HG03045 (cell line): ENCODE data around the gene MTHFSD.

Source experiments
- ATAC-seq: cut with Tn5 transposase; IDR thresholded peaks from one replicate; pipeline ENCODE4 v1.9.1; 2021; ENCODE audit warnings: mild to moderate bottlenecking, moderate library complexity; ENCODE audit not compliant: unreplicated experiment

The MTHFSD gene

DNA sequence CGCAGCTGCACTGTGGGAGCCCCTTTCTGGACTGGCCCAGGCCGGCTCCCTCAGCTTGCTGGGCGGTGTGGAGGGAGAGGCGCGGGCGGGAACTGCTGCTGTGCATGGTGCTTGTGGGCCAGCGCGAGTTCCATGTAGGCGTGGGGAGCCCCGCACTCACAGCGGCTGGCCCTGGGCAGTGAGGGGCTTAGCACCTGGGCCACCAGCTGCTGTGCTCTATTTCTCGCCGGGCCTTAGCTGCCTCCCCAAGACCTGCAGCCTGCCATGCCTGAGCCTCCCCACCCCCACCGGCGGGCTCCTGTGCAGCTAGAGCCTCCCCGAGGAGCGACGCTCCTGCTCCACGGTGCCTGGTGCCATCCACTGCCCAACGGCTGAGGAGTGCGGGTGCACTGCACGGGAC, 1.7 kb downstream of the MTHFSD start:
- ATAC-seq, result no peak

DNA sequence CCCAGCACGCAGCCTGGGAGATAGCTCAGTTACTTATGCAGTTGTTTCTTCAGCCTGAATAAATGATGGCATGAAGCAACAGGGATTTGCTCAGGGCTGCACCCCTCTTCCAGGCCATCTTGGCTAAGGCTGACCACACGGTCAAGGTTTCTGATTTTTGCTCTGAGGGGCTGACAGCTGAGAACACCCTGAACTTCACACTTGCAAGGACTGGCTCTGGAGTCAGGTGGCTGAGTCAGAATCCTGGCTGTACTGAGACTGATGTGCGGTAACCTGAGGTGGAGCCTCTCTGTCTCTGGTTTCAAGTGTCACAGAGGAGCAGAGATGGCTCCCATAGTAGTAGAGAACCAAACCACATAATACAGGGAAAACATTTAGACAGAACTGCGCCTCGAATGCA, 4.8 kb downstream of the MTHFSD start:
- no peak for ATAC-seq

DNA sequence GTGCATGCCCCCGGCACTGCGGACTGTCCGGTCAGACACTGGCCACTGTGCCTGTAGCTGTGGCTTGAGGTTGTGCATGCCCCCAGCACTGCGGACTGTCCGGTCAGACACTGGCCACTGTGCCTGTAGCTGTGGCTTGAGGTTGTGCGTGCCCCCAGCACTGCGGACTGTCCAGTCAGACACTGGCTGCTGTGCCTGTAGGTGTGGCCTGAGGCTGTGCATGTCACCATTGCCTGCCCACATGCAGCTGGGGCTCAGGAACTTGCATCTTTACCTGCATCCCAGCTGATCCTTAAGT, 5.2 kb downstream of the MTHFSD start:
- ATAC-seq, result no peak

DNA sequence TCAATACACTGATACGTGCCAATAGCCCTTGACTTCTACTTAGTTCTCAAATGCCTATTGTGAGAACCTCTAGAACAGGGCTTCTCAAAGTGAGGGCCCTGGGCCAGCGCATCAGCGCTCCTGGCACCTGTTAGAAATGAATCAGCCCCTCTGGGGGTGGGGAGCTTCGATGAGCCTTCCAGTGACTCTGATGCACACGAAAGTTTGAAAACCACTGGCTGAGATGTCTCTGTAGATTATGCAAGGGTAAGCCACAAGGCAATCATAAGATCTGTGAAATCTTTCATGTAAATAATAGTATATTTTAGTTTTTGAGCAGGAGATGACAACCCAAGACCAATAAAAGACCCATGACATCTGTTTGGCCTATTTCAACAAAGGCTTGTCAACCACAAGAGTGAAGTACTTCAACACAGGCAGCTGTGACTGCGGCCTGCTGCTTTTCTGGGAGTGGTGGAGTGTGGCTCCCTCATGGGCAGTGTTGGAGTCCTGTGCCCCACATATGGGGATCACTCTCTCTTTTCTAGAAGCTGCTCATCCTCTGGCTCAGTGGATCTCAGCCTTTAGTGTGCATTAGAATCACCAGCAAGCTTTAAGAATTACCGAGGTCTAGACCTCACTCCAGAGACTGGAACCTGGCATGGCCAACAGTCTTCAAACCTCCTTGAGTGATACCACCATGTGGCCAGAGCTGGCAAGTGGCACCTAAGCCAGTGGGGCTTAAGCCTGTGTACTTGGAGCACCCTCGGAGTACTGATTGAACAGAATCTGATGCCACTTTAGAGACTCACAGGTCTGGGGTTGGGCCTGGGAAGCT, 5.8 kb downstream of the MTHFSD start:
- ATAC-seq, result no peak

DNA sequence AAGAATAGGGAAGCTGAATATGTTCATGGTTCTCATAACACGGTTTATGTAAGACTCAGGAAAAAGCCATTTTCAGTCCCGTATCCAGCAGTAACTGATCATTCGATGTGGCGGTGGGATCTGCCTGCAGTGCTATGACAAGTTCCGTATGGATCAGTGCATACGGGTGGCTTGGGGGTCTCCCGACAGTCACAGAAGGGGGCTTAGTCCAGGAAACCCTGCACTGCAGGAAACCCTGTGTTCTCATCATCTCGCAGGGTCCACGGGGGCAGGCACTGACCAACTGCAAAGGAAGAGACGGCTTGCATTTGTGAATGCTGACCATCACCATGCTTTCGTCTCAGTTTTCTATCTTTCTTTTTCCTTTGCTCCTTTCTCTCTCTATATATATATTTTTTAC, 7.7 kb downstream of the MTHFSD start:
- ATAC-seq, result no peak

DNA sequence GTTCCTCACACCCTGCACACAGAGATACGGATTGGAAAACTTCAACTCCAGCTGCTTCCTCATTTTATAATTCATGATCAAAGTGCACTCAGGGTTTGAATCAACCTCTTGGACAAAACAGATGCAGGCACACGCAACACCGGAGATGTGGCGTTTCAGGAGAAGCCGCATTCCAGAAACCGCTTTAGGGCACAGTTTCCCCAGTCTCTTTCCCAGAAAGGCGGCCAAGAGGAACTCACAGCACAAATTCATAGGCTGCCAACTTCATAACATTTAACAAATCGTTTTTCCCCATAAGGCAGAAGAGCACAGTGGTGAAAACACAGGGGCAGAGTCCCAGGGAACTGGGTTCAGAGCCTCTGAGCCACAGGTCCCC, 8.4 kb downstream of the MTHFSD start:
- no peak for ATAC-seq

DNA sequence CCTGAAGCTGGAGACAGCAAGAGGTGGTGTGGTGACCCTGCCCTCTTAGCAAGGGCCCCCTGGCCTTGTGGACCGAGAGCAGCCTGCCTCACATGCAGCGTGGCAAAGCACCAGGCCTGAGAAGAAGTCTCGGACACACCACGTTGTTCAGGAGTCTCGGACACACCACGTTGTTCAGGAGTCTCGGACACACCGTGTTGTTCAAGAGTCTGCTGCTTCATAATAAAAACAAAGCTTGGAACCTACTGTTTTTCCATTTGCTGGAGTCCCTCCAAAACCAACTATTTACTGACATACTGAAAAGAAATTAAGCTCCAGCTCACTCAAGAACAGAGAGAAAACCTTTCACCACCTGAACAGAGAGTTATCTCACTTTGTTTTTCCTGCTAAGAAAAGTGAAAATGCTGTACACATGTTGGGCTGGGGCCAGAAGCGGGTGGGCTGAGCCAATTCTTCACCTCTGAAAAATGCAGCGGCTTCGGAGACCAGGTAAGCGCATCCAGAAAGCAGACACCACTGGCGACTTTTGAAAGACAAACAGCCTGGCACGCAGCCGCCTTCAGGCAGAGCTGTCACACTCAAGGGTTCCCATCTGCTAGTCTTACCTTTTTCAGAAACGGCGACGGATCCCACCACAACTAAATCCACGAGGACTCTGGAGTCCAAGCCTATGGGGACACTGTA, 8.9 kb downstream of the MTHFSD start:
- no peak for ATAC-seq

DNA sequence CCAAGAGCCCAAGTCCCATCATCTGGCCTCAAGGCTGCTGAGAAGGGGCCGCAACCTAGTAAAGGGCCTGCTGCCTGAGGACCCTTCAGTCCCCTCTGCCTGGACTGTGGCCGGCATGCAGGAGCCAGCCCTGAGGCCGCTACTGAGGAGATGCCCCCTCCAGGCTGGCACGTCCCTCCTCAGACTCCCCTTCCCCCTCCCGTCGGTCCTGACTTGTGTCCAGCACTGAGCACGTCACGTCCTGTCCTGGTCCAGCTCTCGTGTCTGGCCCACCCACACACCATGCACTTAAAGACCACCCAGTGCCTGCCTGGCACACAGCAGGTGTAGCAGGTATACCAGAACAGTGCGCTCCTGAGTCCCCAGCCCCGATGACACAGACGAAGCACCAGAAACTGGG, 9.6 kb downstream of the MTHFSD start:
- no peak for ATAC-seq

DNA sequence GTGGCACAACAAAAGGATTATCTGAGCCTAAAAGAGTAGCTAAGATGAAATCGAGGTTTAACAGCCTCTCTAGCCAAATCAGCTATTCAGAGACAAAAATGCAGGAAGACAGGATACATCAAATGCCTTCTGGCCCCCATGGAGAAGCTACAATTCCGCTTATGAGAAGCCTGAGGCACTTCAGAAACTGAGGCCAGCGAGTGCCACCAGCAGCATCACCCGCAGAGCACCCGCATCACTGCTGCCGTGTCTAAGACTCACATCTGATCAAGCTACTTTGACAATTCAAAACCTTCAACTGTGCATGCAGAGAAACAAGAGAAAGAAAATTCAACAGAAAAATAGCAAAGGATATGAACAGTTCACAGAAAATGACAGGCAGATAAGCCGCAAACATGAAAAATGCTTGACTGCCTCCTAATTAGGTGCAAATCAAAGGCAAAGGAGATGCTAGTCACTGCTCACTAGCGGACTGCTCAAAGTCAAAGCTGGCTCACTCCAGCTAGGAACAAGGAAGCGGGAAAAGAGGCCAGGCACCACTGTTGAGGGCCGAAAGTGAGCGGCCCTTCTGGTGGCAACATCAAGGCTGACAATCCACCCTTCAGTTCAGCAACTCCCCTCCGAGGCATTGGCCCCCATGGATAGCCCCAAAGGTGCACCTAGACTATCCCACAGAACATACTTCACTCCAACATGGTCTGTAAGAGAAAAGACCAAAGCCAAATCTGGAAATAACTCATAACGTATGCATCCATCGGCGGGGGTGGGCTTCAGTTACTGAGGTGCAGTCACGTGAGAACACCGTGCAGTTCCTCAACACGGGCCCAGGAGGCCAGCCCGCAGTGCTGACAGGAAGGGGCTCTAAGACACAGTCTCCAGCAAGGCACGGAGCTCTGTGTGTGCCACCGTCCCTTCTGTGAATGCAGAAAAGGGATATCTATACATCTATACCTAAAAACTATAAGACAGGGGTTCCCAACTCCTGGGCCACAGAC, 12.0 kb downstream of the MTHFSD start:
- no peak for ATAC-seq

DNA sequence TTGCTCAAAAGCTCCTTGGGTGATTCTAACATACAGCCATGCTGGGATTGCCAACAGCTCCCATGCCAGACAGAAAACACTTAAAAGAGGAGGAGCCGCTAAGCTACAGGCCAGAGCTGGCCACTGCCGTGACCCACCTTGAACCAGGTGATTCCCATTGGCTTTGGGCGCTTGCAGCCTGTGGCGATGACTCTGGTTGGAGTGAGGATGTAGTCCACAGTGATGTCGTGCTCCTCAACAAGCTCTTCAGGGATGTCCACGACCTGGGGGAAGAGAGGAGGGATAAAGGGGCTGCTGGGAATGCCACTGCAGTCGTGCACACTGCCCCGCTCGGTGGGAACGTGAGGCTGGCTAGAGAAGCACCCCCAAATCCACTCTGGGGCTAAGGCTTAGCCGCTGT, 13.5 kb downstream of the MTHFSD start:
- ATAC-seq, result no peak

DNA sequence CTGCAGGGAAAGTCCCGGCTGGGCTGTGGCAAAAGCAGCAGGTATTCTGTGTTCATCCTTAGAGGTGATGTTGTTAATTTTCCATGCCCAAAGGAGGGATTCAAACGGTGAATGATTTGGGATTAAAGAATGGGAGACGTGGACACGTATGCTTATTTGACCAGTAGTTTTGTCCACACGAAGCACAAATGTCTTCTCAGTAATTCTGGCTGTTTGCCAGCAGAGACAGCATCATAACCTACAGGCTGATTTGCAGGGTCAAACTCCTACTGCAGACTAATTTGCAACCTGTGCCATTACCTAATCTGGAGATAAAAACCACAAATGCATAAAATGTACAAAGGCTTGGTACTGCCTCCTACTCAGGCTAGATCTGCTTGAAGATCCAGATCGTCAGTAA, 14.1 kb downstream of the MTHFSD start:
- no peak for ATAC-seq

DNA sequence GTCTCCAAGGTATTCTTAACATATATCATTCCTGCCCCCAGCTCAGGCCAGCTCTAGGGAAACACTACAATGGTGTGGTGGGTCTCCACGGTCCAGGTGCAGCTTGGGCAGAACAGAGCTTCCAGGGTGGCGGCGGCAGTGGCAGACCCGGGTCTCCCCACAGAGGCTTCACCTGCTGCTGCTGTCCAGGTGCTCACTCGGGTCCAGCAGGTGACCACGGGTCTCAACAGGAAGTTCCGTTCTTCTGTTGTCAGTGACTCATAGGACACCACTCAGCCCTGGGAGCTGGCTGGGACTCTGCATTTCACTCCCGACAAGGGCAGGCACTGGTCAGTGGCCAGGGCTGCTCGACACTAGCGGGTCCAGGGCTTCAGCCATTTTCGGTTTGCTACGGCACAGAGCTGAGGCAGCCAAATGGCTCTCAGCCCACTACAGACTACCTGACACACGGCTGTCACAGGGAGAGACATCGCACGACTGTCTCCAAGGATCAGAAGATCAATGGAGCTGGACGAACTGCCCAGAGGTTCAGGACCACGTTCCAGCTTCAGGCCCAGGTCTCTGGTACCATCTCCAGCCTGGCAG, 16.7 kb downstream of the MTHFSD start:
- ATAC-seq, result no peak

DNA sequence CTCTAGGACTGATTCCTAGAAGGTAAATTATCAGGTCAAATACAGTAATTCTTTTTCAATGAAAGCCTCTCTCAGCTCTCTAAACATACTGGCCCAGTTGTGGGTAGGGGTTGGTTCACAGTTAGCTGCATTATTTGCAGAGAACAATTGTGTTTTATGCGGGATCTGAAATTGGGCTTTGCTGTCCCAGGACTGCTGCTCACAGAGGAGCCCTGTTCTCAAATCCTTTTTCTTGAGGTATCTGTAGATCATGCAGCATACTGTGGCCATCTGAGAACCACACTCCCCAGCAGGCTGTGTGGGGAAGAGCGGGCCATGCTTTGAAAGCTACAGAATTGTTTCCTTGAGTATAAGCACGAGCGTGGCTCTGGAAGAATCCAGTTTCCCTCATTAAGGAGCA, 17.5 kb downstream of the MTHFSD start:
- no peak for ATAC-seq

DNA sequence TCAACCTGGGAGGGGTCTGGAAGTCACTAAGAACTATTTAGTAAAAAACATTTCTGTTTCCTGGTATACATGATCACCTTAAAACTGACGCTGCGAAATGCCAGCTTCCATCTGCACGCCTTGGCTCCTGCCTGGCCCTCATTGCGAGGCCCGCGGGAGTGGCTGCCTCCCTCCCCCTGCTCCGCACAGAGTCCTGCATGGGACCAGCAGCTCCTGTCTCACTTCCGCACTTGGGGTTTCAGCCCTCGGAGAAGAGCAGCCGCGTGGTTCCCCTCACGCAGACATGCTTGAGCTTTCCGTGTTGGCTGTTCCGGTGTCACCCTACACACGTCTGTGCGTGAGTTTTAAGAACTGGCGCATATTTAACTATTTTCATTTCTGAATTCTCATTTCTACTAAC, 18.4 kb downstream of the MTHFSD start:
- ATAC-seq, result no peak

DNA sequence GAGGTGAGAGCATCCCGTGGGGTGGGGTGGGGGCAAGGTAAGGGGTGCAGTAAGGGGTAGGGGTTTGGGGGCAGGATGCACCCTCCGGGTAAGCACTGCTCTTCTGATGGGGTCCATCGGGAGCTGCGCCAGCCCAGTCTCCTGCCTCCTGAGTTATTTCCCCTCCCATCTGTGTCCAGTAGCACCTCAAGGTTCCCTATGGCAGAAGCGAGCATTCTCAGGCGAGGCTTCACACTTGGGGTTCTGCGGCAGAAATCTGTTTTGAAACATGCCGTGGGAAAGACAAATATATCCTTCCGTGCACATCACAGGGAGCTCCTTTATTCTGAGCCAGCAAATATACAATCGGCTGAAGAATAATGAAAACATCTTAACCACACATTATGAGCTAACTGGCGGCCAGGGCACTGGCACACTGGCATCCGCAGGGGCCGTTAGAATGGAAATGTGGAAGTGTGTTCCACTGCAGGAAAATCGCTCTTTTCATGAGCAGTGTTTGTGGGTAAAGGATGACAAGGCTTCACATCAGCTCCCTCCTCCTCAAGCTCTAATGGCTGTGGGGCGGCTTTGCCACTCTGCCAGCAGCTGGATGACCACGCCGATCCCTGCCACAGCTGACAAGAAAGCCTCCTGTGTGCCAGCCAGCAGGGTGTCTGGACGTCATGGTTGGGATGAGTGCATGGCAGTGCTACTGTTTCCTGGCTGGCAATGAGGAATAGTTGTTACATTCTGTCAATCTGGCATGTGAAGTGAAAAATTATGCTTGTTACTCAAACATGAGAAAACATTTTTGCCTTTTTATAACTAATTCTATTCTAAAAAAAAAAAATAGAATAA, 20.0 kb downstream of the MTHFSD start:
- ATAC-seq, result no peak

DNA sequence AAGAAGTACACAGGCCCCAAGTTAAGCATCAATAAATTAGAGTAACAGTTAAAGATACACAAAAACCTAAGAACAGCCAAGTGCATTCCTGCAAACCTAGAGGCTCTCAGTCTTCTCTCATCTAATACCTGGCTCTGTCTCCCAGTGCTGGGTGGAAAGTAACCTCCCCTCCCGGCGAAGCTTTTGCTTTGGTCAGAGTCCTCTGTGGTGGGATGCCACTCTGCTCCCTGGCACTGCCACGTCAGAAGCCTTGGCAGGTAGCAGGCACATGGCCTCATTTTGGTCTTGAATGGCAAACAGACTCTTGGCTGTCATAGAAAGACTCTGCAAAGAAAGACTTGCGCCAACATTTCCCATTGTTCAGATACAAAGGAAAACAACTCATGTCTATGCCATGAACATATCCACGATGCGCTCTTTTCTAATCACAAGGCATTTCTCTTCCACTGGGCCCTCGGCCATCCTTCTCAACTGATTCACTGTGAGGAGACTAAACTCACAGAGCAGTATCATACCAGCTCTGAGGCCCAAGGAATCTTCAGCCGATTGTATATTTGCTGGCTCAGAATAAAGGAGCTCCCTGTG, 21.2 kb downstream of the MTHFSD start:
- ATAC-seq, result no peak

DNA sequence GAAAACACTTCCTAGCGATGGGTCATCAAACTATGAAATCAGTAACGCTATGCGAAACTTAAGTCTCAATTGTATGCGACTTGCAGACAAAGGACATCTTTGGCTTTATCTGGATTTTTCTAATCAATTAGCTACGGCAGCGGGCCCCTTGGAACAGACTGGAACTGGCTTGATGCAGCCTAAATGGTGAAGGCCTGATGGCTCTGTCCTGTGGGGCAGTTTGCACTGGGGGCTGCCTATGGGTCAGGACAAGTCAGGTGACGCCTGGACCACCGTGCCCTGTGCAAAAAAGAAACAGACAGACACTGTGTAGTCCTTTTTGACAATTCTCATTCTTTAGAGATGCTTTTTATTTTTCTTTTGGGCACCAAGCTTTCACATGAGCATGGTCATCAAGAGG, 22.0 kb downstream of the MTHFSD start:
- ATAC-seq, result no peak

DNA sequence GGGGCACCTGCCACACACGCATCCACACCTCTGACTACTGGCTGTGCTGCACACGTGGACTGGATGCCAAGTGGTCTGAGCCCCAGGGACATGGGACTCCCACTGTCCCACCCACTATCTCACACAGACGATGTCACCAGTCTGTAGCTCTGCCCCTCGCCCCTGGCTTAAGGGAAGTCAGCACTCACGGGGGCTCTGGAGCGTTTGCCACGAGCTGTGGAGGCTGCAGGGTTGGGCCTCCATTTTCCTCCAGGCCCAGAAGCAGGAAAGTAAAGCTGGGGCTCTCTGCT, 22.6 kb downstream of the MTHFSD start:
- ATAC-seq, result no peak

DNA sequence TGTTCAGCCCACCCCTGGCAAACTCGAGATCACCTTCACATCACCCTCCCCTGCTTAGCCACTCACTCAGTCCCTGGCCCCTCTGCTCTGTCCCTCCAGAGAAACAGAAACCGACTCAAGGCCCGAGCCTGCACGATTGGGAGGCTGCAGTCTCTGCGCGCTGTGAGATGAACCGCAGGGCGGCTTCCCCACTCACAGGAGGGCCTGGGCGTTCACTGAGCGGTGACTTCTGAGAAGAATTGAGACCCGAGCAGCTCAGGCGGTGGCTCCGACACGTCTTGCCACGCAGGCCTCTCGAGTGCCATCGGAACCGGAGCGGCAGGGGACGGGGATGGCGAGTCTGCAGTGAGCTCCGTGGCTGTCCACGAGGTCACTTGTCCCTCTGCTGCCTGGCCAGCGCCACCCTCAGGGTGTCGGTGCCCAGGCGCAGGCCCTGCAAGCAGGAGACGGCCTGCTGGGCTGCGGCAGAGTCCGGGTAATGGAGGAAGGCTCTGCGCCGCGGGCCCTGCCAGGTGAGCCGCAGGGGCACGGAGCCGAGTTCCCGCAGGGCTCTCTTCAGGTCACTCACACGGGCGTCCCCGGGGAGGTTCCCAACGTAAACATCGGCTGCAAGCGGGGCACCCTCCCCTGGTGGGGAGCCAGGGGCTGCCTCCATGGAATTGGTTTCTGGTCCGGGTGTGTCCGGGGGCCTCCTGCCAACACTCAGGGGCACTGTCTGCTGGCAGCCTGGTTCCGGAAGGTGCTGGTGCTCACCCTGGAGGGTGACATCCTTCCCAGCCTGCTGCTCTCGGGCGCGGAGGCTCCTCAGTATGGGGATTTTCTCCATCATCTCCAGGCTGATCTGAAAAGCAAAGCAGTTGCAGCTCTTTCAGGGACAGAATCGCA, 23.2 kb downstream of the MTHFSD start:
- no peak for ATAC-seq
